Suprapubic skin (tissue), 4 donors: ENCODE results near the gene CIPC. TPM values are rescaled to one million over a fixed set of nuclear protein-coding genes. Genes with fewer than 3 reads are reported as not detected.

Source experiments
- DNase-seq, 2 donors: peaks; one replicate each; pipeline ENCODE4 v3.0.0-alpha.2; 2019; ENCODE audit warnings: low spot score in 2 of 2
- H3K27ac ChIP-seq: fragments of 200-600 bp; sonication (generic); one replicate; pipeline ENCODE4 v1.5.1; 2019
- H3K27me3 ChIP-seq: fragments of 200-600 bp; sonication (generic); one replicate; pipeline ENCODE4 v1.5.1; 2019
- H3K36me3 ChIP-seq: fragments of 200-600 bp; sonication (generic); one replicate; pipeline ENCODE4 v1.5.1; 2019
- H3K4me1 ChIP-seq: fragments of 200-600 bp; sonication (generic); one replicate; pipeline ENCODE4 v1.5.1; 2019
- H3K4me3 ChIP-seq: fragments of 200-600 bp; sonication (generic); one replicate; pipeline ENCODE4 v1.5.1; 2019; ENCODE audit warnings: mild to moderate bottlenecking
- H3K9me3 ChIP-seq: fragments of 200-600 bp; sonication (generic); one replicate; pipeline ENCODE4 v1.5.1; 2019
- EP300 ChIP-seq: sonication (generic); formaldehyde crosslinking; IDR thresholded peaks from one replicate; pipeline ENCODE4 v1.6.1; 2017; ENCODE audit warnings: antibody characterized with exemption
- POLR2A ChIP-seq, 2 donors: fragments of 450-650 bp; IDR thresholded peaks; one replicate each; pipeline ENCODE4 v1.6.1; 2017; ENCODE audit warnings: antibody characterized with exemption in 2 of 2, mild to moderate bottlenecking in 2 of 2, moderate library complexity in 2 of 2
- POLR2AphosphoS5 ChIP-seq, 3 donors: sonication (generic); formaldehyde crosslinking; IDR thresholded peaks; one replicate each; pipeline ENCODE4 v1.6.1; 2017; ENCODE audit warnings: antibody characterized with exemption in 3 of 3
- WGBS: methylation state at CpG from one replicate; pipeline ENCODE4 v1.1.5; 2018; 5-methylcytosine and 5-hydroxymethylcytosine counted together
- total RNA-seq, 4 donors: library from RNA; depleted of rRNA; stranded (reverse); fragments of >200 nt; gene quantifications; one replicate each; pipeline ENCODE4 v1.1.0, GENCODE V29; 2016
- TF ChIP-seq, protein P1 (sequence below), 2 donors: fragments of 200-600 bp in 1 of 2; fragments of 450-650 bp in 1 of 2; sonication (generic) in 1 of 2; IDR thresholded peaks; one replicate each; pipeline ENCODE4 v1.5.1; 2016 to 2019; ENCODE audit warnings: antibody characterized with exemption in 2 of 2, mild to moderate bottlenecking in 1 of 2, moderate library complexity in 1 of 2

The CIPC gene
- total RNA-seq, 4 donors from 2014 or later: 47.2 to 79.0 (median 53.9) TPM

DNA sequence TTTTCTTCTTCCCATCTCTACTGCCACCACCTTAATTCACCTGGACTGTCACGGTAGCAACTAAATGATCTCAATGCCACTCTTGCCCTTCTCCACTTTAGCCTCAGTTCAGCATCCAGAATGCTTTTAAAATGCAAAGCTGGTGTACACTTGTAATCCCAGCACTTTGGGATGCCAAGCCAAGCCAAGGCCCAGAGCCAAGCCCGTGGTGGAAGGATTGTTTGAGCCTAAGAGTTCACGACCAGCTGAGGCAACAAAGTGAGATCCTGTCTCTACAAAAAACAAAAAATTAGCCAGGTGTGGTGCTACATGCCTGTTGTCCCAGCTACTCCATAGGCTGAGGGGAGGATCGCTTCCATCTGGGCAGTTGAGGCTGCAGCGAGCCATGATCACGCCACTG lies 5.9 kb downstream of the CIPC start:
- H3K36me3 ChIP-seq: peaks cover 32% of the 10 kb centered on the region
- no peak for DNase-seq
- H3K27me3 ChIP-seq: no peaks in the 10 kb centered on the region
- TF ChIP-seq EP300 (no peak), POLR2A (IDR thresholded peaks at IDR 0.05) (no peak)
- TF ChIP-seq, protein P1, sequence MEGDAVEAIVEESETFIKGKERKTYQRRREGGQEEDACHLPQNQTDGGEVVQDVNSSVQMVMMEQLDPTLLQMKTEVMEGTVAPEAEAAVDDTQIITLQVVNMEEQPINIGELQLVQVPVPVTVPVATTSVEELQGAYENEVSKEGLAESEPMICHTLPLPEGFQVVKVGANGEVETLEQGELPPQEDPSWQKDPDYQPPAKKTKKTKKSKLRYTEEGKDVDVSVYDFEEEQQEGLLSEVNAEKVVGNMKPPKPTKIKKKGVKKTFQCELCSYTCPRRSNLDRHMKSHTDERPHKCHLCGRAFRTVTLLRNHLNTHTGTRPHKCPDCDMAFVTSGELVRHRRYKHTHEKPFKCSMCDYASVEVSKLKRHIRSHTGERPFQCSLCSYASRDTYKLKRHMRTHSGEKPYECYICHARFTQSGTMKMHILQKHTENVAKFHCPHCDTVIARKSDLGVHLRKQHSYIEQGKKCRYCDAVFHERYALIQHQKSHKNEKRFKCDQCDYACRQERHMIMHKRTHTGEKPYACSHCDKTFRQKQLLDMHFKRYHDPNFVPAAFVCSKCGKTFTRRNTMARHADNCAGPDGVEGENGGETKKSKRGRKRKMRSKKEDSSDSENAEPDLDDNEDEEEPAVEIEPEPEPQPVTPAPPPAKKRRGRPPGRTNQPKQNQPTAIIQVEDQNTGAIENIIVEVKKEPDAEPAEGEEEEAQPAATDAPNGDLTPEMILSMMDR (IDR thresholded peaks at IDR 0.05): no peak
- peaks cover 79% of the 10 kb centered on the region for H3K4me1 ChIP-seq
- peak overlapping the region; percentile 64 for H3K27ac ChIP-seq
- WGBS: 72% methylated on average over 6 of the region's 6 CpGs
- H3K9me3 ChIP-seq: no peaks in the 10 kb centered on the region
- no peak overlapping the region for H3K4me3 ChIP-seq

DNA sequence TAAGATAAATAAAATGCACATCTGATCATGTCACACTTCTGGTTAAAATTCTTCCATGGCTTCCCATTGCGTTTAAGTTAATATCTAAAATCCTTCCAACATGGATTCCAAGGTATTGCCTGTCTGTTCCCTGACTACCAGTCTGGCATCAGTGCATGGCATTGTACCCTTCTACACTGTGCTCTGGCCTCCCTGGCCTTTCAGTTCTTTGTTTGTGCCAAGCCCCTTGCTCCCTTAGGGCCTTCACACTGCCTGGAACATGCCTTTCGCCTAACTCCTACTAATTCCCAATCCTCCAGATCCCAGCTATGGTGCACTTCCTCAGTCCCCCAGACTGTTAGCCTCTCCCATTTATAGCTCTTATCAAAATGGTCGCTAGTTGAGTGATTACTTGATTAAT lies 6.3 kb downstream of the CIPC start:
- WGBS: 88% methylated on average over 3 of the region's 3 CpGs
- no peak for DNase-seq
- no peak overlapping the region for H3K4me3 ChIP-seq
- peak overlapping the region; percentile 64 for H3K27ac ChIP-seq
- H3K4me1 ChIP-seq: peaks cover 74% of the 10 kb centered on the region
- H3K27me3 ChIP-seq: no peaks in the 10 kb centered on the region
- peaks cover 32% of the 10 kb centered on the region for H3K36me3 ChIP-seq
- TF ChIP-seq POLR2AphosphoS5 (IDR thresholded peaks at IDR 0.05): no peak
- H3K9me3 ChIP-seq: no peaks in the 10 kb centered on the region

DNA sequence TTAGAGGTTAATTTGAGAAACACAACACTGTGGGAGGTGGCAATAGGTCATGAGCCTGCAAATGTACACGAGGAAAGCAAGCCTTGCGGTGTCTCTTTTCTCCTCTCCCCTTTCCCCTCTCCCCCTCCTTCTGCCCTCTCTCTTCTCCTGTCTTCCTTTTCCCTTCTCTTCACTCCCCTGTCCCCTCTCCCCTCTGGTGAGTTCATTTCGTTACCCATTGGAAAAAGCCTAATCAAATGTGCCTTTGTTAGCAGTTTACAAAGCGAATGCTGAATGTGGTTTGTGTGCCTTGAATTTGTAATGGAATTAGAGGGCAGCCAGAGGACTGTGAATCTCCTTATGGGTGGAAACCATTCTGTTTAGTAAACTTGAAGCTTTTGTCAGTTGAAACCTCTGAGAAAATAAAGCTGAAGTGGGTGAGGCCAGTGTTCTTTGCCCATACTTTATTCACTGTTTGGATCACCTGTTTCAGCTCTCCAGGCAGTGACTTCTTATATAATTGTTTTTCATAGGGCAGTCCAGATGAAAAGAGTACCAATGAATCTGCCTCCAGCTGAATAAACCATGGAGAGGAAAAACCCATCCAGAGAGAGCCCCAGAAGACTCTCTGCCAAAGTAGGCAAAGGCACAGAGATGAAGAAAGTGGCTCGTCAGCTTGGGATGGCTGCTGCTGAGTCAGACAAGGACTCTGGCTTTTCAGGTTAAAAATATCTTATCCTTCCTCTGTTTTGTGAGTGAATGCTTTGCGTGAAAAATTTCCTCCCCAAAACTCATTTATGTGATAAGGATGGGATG lies 7.3 kb downstream of the CIPC start:
- DNase-seq: no peak
- Histone ChIP-seq H3K4me3 (no peak overlapping the region), H3K36me3 (peaks cover 40% of the 10 kb centered on the region), H3K27ac (peak overlapping the region; percentile 64), H3K4me1 (peaks cover 72% of the 10 kb centered on the region), H3K9me3 (no peaks in the 10 kb centered on the region), H3K27me3 (no peaks in the 10 kb centered on the region)
- no peak for TF ChIP-seq EP300
- no peak for TF ChIP-seq POLR2A (IDR thresholded peaks at IDR 0.05)
- no peak for TF ChIP-seq POLR2AphosphoS5 (IDR thresholded peaks at IDR 0.05)
- TF ChIP-seq, protein P1 (IDR thresholded peaks at IDR 0.05): no peak
- 64% methylated on average over 6 of the region's 6 CpGs for WGBS

DNA sequence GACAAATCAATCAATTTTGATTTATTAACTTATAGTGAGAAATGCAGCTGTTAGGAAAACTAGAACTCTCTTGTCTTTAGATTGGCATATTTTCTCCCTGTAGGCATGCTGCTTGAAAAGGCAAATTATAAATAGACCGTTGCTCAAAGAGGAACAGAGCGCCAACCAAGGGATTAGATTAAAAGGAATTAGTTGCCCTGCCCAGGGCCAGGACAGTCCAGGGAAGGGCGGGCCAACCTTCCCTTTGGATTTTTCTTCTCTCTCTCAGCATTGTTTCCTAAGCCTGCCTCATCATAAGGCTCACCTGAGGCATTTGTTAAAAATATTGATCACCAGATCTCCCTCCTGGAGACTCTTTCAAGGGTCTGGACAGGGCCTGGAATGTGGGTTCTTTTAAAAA lies 8.6 kb downstream of the CIPC start:
- Histone ChIP-seq H3K27ac (no peak overlapping the region), H3K36me3 (peaks cover 40% of the 10 kb centered on the region)

DNA sequence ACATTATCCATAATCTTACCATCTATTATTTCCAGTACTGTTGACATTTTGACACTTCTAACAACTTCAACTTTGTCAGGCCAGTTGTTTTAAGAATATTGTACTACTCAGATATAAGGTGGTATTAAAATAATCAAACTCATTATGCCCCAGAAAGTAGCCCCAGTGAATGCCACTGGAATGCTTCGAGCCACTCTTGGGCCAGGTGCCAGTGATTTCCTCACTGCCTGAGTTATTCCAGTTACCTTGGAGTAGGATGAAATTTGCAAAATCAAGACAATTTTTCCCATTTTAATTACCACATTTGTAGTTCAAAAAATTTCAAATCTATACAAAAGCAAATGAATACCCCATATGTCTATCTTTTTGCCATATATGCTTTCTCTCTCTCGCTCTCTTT lies 9.2 kb downstream of the CIPC start:
- Histone ChIP-seq H3K4me1 (peaks cover 73% of the 10 kb centered on the region), H3K27me3 (no peaks in the 10 kb centered on the region), H3K36me3 (peaks cover 40% of the 10 kb centered on the region), H3K27ac (no peak overlapping the region), H3K9me3 (no peaks in the 10 kb centered on the region), H3K4me3 (no peak overlapping the region)
- WGBS: 77% methylated on average over 2 of the region's 2 CpGs
- TF ChIP-seq, protein P1 (IDR thresholded peaks at IDR 0.05): no peak
- TF ChIP-seq POLR2AphosphoS5 (IDR thresholded peaks at IDR 0.05) (no peak), POLR2A (IDR thresholded peaks at IDR 0.05) (no peak), EP300 (no peak)
- no peak for DNase-seq

More for the DNA sequence above, 8.6 kb downstream of the CIPC start:
- no peak overlapping the region for H3K4me3 ChIP-seq
- 59% methylated on average over 3 of the region's 3 CpGs for WGBS
- peaks cover 72% of the 10 kb centered on the region for H3K4me1 ChIP-seq
- TF ChIP-seq, protein P1 (IDR thresholded peaks at IDR 0.05): no peak
- TF ChIP-seq POLR2AphosphoS5 (IDR thresholded peaks at IDR 0.05): no peak
- TF ChIP-seq POLR2A (IDR thresholded peaks at IDR 0.05): no peak
- no peak for TF ChIP-seq EP300
- H3K27me3 ChIP-seq: no peaks in the 10 kb centered on the region
- no peak for DNase-seq
- H3K9me3 ChIP-seq: no peaks in the 10 kb centered on the region
